Aorta (tissue), 5 donors: ENCODE measurements around the gene NUP155. TPM values are rescaled to one million over a fixed set of nuclear protein-coding genes. Genes with fewer than 3 reads are reported as not detected.
"Not testable (repeated sequence)": the region's sequence is repeated elsewhere in the genome, so short reads cannot be mapped to it uniquely, and the experiment has no call there.

Source experiments
- ATAC-seq: fragments of 200-7000 bp; cut with Tn5 transposase; one replicate; pipeline ENCODE4 v1.9.1; 2022; ENCODE audit warnings: moderate library complexity; ENCODE audit not compliant: low FRiP score
- DNase-seq, 2 donors: peaks; one replicate each; pipeline ENCODE4 v3.0.0-alpha.2; 2020
- H3K27ac ChIP-seq, 2 donors: one replicate each; pipeline ENCODE4 v1.5.1; 2013; ENCODE audit warnings: low read length in 2 of 2, mild to moderate bottlenecking in 2 of 2, moderate library complexity in 2 of 2, control low read depth in 1 of 2, inconsistent platforms in 1 of 2, low read depth in 1 of 2
- H3K27me3 ChIP-seq, 2 donors: one replicate each; pipeline ENCODE4 v1.6.1; 2013; ENCODE audit warnings: control low read depth in 1 of 2, low read length in 1 of 2, mild to moderate bottlenecking in 1 of 2, moderate library complexity in 1 of 2; ENCODE audit not compliant: insufficient read depth in 2 of 2, control insufficient read depth in 1 of 2
- H3K36me3 ChIP-seq, 2 donors: one replicate each; pipeline ENCODE4 v1.6.1; 2013; ENCODE audit warnings: control low read depth in 1 of 2, low read length in 1 of 2, mild to moderate bottlenecking in 1 of 2; ENCODE audit not compliant: insufficient read depth in 2 of 2, control insufficient read depth in 1 of 2
- H3K4me1 ChIP-seq, 2 donors: one replicate each; pipeline ENCODE4 v1.6.1; 2013; ENCODE audit warnings: low read length in 2 of 2, control low read depth in 1 of 2, mild to moderate bottlenecking in 1 of 2, moderate library complexity in 1 of 2; ENCODE audit not compliant: insufficient read depth in 2 of 2, control insufficient read depth in 1 of 2
- H3K4me3 ChIP-seq, 2 donors: one replicate each; pipeline ENCODE4 v1.5.1; 2013; ENCODE audit warnings: low read length in 2 of 2, control low read depth in 1 of 2, mild to moderate bottlenecking in 1 of 2
- H3K9me3 ChIP-seq: one replicate; pipeline ENCODE4 v1.6.1; 2013; ENCODE audit warnings: mild to moderate bottlenecking, low read length; ENCODE audit not compliant: control insufficient read depth
- WGBS, 2 donors: extraction: QIAGEN DNeasy Blood & Tissue Kit; methylation state at CpG; one replicate each; pipeline ENCODE4 v1.1.7; 2013; 5-methylcytosine and 5-hydroxymethylcytosine counted together
- intact Hi-C, 2 donors: fragments of 100-400 bp; cut with DNase I; formaldehyde crosslinking; loops; one replicate each; pipeline versions ENCODE4 v1.14.2 to v1.15.0; 2022
- polyA plus RNA-seq, 2 donors: library from polyadenylated mRNA; stranded (reverse); fragments of 200-250 nt; gene quantifications; one replicate each; pipeline ENCODE4 v1.2.3, GENCODE V29; 2013
- total RNA-seq, 2 donors: library from RNA; stranded (reverse); fragmentation: NEBNext Ultra II Directional; extraction: Animal tissue kit (Norgen Biotek cat#: 25700); gene quantifications; one replicate each; pipeline ENCODE4 v1.2.1, GENCODE V29; 2021
- donor health status: healthy with polysubstance abuse.
- donor health status: Bipolar disorder and iron deficiency.
- donor health status: DM: no; HTN: no; CAD: no.
- donor health status: DM: no; HTN: no; CAD: no.
- donor health status: DM: yes; HTN: yes; CAD: no.

Gene NUP155
- total and polyA plus RNA-seq, 4 donors, result 1.5 to 19.2 (median 9.8) TPM

- no peak for DNase-seq
- intact Hi-C loops, result no loop called here
- Histone ChIP-seq H3K9me3 (no peaks in the 10 kb centered on the region), H3K27ac (no peak overlapping the region), H3K27me3 (no peaks in the 10 kb centered on the region), H3K36me3 (peaks cover 1 to 8% of the 10 kb centered on the region in 2 donors), H3K4me3 (no peak overlapping the region), H3K4me1 (no peaks in the 10 kb centered on the region)
- 94 to 95% methylated on average over 4 of the region's 4 CpGs for WGBS, 2 donors
- ATAC-seq, result no peak
Measured at GRCh38 chr5:37316027-37316426, 54.9 kb downstream of the NUP155 start.

DNA sequence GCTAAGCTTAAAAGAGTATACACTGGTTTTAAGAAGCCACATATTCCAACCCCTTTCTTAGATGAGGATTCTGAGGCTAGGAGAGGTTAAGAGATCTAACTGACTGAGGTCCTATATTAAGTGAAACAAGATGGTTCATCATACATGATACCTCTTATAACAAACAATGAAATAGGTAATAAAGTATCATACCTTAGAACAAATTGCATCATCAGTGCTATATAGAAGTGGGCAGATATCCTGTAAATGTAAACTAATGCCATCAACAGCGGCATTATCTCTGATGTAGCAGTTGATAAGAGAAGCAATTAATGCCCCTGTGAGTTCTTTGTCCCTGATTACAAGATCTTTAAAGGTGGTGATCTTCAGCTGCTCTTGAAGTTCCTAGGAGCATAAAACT lies 60.5 kb downstream of the NUP155 start:
- 97 to 98% methylated on average over 1 of the region's 1 CpG for WGBS, 2 donors
- peaks cover 1 to 3% of the 10 kb centered on the region in 2 donors for H3K36me3 ChIP-seq
- intact Hi-C loops, result no loop called here

DNA sequence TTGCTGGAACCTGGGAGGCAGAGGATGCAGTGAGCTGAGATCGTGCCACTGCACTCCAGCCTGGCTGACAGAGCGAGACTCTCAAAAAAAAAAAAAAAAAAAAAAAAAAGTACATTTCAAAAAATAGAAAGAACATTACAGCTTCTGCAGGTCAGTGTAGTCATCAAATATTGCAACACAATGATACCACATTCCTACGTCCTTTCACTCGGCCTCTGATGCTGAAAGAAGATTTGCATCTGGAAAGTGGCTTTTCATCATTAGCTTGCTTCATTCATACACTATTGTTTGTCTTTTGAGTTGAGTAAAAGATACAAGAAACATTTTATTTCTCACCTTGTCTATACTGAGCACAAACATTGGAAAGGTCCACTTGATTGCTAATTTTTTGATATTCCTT lies 62.1 kb downstream of the NUP155 start:
- no peak overlapping the region for H3K4me3 ChIP-seq
- no peaks in the 10 kb centered on the region for H3K4me1 ChIP-seq
- H3K27me3 ChIP-seq, result no peaks in the 10 kb centered on the region
- ATAC-seq (no peak), DNase-seq (no peak)
- no peak overlapping the region for H3K27ac ChIP-seq
- H3K9me3 ChIP-seq, result no peaks in the 10 kb centered on the region
- WGBS, 2 donors, result 94 to 96% methylated on average over 4 of the region's 4 CpGs
- peaks cover 3% of the 10 kb centered on the region in 2 donors for H3K36me3 ChIP-seq
- intact Hi-C loops, result loop anchor here in 1 of 2 donors (10.0 kb wide), 1 partner anchor 134 kb away; no protein-coding TSS in a partner anchor

More for the DNA sequence above, 60.5 kb downstream of the NUP155 start:
- H3K27me3 ChIP-seq, result no peaks in the 10 kb centered on the region
- ATAC-seq (no peak), DNase-seq (no peak)
- H3K27ac ChIP-seq, result no peak overlapping the region
- no peaks in the 10 kb centered on the region for H3K9me3 ChIP-seq
- no peak overlapping the region for H3K4me3 ChIP-seq
- H3K4me1 ChIP-seq, result no peaks in the 10 kb centered on the region

DNA sequence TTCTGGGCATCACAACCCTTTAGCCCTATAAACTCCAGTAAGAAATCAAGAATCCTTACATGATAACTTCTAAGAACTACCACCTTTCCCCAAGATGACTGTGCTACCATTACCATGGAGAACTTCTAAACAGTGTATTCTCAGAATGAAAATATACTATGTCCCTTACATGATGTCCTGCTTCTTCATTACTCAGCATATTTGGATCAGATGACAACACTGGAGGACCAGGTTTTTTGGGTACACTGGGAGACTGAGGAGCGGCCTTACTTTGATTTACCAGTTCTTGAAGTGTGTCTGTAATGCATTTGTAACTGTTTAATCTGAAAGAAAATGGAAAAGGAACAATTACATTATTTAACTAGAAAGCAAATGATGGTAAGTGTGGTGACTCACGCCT lies 66.0 kb downstream of the NUP155 start:
- Histone ChIP-seq H3K4me1 (no peaks in the 10 kb centered on the region), H3K9me3 (no peaks in the 10 kb centered on the region), H3K36me3 (peaks cover 3% of the 10 kb centered on the region in 2 donors), H3K27ac (no peak overlapping the region), H3K27me3 (no peaks in the 10 kb centered on the region), H3K4me3 (no peak overlapping the region)
- intact Hi-C loops, result loop anchor here in 1 of 2 donors (10.0 kb wide), 1 partner anchor 130 kb away; no protein-coding TSS in a partner anchor
- ATAC-seq, result no peak
- WGBS, 2 donors, result 94 to 99% methylated on average over 2 of the region's 2 CpGs
- DNase-seq, result no peak

GRCh38 chr5:37296313-37296712 lies 74.6 kb downstream of the NUP155 start:
- 87 to 93% methylated on average over 7 of the region's 7 CpGs for WGBS, 2 donors

DNA sequence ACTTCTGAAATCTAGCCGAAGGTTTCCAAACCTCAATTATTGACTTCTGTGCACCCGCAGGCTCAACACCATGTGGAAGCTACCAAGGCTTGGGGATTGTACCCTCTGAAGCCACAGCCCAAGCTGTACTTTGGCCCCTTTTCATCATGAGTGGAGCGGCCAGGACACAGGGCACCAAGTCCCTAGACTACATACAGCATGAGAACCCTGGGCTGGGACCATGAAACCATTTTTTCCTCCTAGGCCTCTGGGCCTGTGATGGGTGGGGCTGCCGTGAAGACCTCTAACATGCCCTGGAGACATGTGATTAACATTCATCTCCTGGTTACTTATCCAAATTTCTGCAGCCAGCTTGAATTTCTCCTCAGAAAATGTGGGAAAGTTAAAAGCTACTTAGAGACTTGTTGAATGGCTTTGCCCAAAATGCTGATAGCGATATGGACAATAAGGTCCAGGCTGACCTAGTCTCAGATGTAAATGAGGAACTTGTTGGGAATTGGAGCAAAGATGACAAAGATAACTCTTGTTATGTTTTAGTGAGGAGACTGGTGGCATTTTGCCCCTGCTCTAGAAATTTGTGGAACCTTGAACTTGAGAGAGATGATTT lies 87.6 kb downstream of the NUP155 start:
- 95% methylated on average over 5 of the region's 5 CpGs for whole genome bisulfite sequencing, 2 donors
- no peaks in the 10 kb centered on the region for H3K27me3 ChIP-seq

More at GRCh38 chr5:37296313-37296712, 74.6 kb downstream of the NUP155 start:
- H3K36me3 ChIP-seq, ATAC-seq, H3K4me3 ChIP-seq, H3K9me3 ChIP-seq, H3K27me3 ChIP-seq, DNase-seq, intact Hi-C loops, H3K27ac ChIP-seq, H3K4me1 ChIP-seq: not testable (repeated sequence)

DNA sequence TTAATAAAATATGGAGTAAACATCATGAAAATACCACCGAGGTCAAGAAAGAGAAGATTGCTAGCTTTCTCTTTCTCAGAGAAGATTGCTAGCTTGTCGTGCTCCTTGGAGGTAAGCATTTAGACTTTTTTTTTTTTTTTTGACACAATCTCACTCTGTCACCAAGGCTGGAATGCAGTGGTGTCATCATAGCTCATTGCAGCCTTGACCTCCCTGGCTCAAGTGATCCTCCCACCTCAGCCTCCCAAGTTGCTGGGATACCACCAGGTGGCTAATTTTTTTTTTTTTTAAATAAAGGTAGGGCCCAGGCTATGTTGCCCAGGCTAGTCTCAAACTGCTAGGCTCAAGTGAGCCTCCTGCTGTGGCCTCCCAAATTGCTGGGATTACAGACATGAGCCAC lies 95.4 kb downstream of the NUP155 start:
- intact Hi-C loops, result no loop called here
- WGBS, 2 donors, result 64 to 80% methylated on average over 2 of the region's 2 CpGs
- ATAC-seq, result no peak
- Histone ChIP-seq H3K27me3 (no peaks in the 10 kb centered on the region), H3K27ac (no peak overlapping the region), H3K9me3 (peaks cover 2% of the 10 kb centered on the region), H3K36me3 (no peaks in the 10 kb centered on the region), H3K4me1 (no peaks in the 10 kb centered on the region), H3K4me3 (no peak overlapping the region)
- DNase-seq, result no peak

More for the DNA sequence above, 87.6 kb downstream of the NUP155 start:
- H3K36me3 ChIP-seq, result no peaks in the 10 kb centered on the region
- DNase-seq (no peak), ATAC-seq (no peak)
- intact Hi-C loops, result no loop called here
- H3K9me3 ChIP-seq, result no peaks in the 10 kb centered on the region
- H3K27ac ChIP-seq, result no peak overlapping the region
- no peak overlapping the region for H3K4me3 ChIP-seq
- no peaks in the 10 kb centered on the region for H3K4me1 ChIP-seq

- no peak overlapping the region for H3K27ac ChIP-seq
- DNase-seq (no peak), ATAC-seq (no peak)
- intact Hi-C loops, result no loop called here
- WGBS, 2 donors, result 54 to 80% methylated on average over 1 of the region's 1 CpG
- peaks cover 2% of the 10 kb centered on the region for H3K9me3 ChIP-seq
- no peaks in the 10 kb centered on the region for H3K4me1 ChIP-seq
- no peaks in the 10 kb centered on the region for H3K27me3 ChIP-seq
- H3K4me3 ChIP-seq, result no peak overlapping the region
- H3K36me3 ChIP-seq, result no peaks in the 10 kb centered on the region
Measured at GRCh38 chr5:37272511-37272910, 98.4 kb downstream of the NUP155 start.

GRCh38 chr5:37268100-37268499 lies 102.8 kb downstream of the NUP155 start:
- ATAC-seq, intact Hi-C loops: not testable (repeated sequence)

More at GRCh38 chr5:37268100-37268499, 102.8 kb downstream of the NUP155 start:
- H3K4me3 ChIP-seq, DNase-seq, H3K27me3 ChIP-seq, H3K36me3 ChIP-seq, H3K4me1 ChIP-seq, H3K9me3 ChIP-seq, H3K27ac ChIP-seq: not testable (repeated sequence)
